PC-3 (cell line): ENCODE data around the gene TRMT10B.

ENCODE experiments used
- CTCF ChIP-seq: fragments of 300-600 bp; sonication (generic); conservative IDR thresholded peaks from 2 replicates; pipeline ENCODE4 v1.5.1; 2017; ENCODE audit warnings: antibody characterized with exemption, low read depth, mild to moderate bottlenecking, low read length
- EZH2 ChIP-seq: fragments of 300-600 bp; sonication (generic); IDR thresholded peaks from one replicate; pipeline ENCODE4 v1.6.1; 2017; ENCODE audit warnings: antibody characterized with exemption, mild to moderate bottlenecking, low read length; ENCODE audit not compliant: unreplicated experiment
- EZH2phosphoT487 ChIP-seq: fragments of 300-600 bp; sonication (generic); IDR thresholded peaks from 2 replicates; pipeline ENCODE4 v1.6.1; 2018; ENCODE audit warnings: mild to moderate bottlenecking, antibody characterized with exemption, low read length, borderline replicate concordance

- TF ChIP-seq EZH2 (no peak), EZH2phosphoT487 (no peak), CTCF (no peak)
Observed at GRCh38 chr9:37798677-37799076, 45.1 kb downstream of the TRMT10B start.
